DOHH2 (cell line): Measurements from ENCODE around the gene GNPDA1.

Experiments used
- EZH2phosphoT487 ChIP-seq: fragments of 200-600 bp; sonication (generic); IDR thresholded peaks from 2 replicates; pipeline ENCODE4 v1.6.1; 2017; ENCODE audit warnings: borderline replicate concordance, mild to moderate bottlenecking, antibody characterized with exemption, low read length, moderate library complexity, mixed read lengths
- TF ChIP-seq, protein P1 (sequence below): fragments of 200-600 bp; sonication (generic); IDR thresholded peaks from one replicate; pipeline ENCODE4 v1.5.1; 2014; ENCODE audit warnings: antibody characterized with exemption, mild to moderate bottlenecking, low read depth, low read length; ENCODE audit not compliant: poor library complexity, severe bottlenecking

DNA sequence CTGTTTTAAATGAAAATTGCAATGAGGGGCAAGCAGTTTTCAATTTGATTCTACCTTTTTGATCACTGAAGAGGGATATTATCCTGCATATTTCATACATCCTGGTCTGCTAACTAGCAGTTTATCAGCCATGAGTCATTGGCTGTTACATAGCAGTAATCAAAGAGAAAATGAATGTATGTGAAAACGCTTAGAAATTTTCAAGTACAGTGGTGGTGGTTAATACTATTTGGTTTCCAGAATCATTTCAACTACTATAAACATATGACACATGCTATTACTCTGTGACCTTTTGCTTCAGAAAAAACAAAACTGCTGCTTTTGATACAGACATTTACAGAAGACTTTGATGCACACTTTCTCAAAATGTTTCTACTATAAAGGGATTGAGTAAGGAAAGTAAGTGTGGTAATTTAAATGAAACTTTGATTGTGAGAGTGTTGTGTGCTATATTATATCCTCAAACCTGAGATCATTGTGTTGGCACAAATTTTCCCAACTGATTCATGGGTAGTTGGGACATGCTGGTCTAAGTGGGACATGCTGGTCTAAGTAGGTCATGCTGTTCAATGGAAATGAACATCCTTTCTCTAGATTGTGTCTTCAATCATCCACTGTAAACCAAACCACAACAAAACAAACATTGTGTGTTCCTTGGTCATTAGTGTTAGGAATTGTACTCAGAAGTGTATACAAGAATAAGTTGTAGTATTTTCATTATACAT, 38.8 kb downstream of the GNPDA1 start:
- TF ChIP-seq, protein P1, sequence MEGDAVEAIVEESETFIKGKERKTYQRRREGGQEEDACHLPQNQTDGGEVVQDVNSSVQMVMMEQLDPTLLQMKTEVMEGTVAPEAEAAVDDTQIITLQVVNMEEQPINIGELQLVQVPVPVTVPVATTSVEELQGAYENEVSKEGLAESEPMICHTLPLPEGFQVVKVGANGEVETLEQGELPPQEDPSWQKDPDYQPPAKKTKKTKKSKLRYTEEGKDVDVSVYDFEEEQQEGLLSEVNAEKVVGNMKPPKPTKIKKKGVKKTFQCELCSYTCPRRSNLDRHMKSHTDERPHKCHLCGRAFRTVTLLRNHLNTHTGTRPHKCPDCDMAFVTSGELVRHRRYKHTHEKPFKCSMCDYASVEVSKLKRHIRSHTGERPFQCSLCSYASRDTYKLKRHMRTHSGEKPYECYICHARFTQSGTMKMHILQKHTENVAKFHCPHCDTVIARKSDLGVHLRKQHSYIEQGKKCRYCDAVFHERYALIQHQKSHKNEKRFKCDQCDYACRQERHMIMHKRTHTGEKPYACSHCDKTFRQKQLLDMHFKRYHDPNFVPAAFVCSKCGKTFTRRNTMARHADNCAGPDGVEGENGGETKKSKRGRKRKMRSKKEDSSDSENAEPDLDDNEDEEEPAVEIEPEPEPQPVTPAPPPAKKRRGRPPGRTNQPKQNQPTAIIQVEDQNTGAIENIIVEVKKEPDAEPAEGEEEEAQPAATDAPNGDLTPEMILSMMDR: no peak
- TF ChIP-seq EZH2phosphoT487: no peak
